ENCODE results near the gene NDRG3.

DNA sequence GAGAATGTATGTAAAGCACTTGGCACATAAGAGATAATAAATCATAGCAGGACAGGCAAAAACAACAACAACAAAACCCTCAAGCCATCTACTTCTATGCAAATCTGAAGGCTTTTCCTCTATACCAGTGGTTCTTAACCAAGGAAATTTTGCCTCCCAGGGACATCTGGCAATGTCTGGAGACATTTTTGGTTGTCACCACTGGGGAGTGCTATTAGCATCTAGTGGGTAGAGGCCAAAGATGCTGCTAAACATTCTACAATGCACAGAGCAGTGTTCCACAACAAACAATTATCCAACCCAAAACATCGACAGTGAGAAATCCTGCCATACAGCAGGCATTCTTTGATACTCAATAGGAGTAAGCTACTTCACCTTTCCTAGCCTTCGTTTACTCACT lies 28.2 kb downstream of the NDRG3 start:
- TF ChIP-seq, protein P1, sequence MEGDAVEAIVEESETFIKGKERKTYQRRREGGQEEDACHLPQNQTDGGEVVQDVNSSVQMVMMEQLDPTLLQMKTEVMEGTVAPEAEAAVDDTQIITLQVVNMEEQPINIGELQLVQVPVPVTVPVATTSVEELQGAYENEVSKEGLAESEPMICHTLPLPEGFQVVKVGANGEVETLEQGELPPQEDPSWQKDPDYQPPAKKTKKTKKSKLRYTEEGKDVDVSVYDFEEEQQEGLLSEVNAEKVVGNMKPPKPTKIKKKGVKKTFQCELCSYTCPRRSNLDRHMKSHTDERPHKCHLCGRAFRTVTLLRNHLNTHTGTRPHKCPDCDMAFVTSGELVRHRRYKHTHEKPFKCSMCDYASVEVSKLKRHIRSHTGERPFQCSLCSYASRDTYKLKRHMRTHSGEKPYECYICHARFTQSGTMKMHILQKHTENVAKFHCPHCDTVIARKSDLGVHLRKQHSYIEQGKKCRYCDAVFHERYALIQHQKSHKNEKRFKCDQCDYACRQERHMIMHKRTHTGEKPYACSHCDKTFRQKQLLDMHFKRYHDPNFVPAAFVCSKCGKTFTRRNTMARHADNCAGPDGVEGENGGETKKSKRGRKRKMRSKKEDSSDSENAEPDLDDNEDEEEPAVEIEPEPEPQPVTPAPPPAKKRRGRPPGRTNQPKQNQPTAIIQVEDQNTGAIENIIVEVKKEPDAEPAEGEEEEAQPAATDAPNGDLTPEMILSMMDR (IDR thresholded peaks at IDR 0.05; ENCODE audit: poor library complexity, severe bottlenecking), result no peak
- no peak for TF ChIP-seq POLR2AphosphoS5 (IDR thresholded peaks at IDR 0.05)
- no peak for TF ChIP-seq SMC3 (conservative IDR thresholded peaks at IDR 0.05; ENCODE audit: poor library complexity)
- TF ChIP-seq EZH2 (IDR thresholded peaks at IDR 0.05; ENCODE audit: borderline replicate concordance, insufficient read depth, low read length, poor library complexity, severe bottlenecking), result no peak
- no peak for TF ChIP-seq TAF1 (IDR thresholded peaks at IDR 0.05; ENCODE audit: low read depth)
- no peak for TF ChIP-seq EP300 (conservative IDR thresholded peaks at IDR 0.05; ENCODE audit: poor library complexity, severe bottlenecking)
- TF ChIP-seq REST (IDR thresholded peaks at IDR 0.05; ENCODE audit: borderline replicate concordance), result no peak
- no peak for TF ChIP-seq MXI1 (conservative IDR thresholded peaks at IDR 0.05; ENCODE audit: poor library complexity, severe bottlenecking)
- no peak for TF ChIP-seq RAD21 (conservative IDR thresholded peaks at IDR 0.05)
